HepG2 (cell line): ENCODE results near the gene AFF1. TPM values are rescaled to one million over a fixed set of nuclear protein-coding genes. Genes with fewer than 3 reads are reported as not detected.
A peak's percentile ranks its signal among the peaks of the same experiment; 100 is the strongest.

Experiments used
- ATF7 ChIP-seq, 2 experiments: fragments of 450-650 bp in 1 of 2; sonication (generic) in 1 of 2; formaldehyde crosslinking in 1 of 2; IDR thresholded peaks; 2 replicates each; pipeline versions ENCODE4 v1.4.0 to v1.6.1; 2016 to 2020; ENCODE audit warnings: antibody characterized with exemption in 1 of 2, mild to moderate bottlenecking in 1 of 2, missing genetic modification reagents in 1 of 2
- ETV6 ChIP-seq: sonication (generic); formaldehyde crosslinking; conservative IDR thresholded peaks from 2 replicates; pipeline ENCODE4 v1.4.0; 2020; ENCODE audit warnings: missing genetic modification reagents
- GABPA ChIP-seq, 2 experiments: IDR thresholded peaks; 2 replicates each; pipeline ENCODE4 v1.6.1; 2011 to 2016; ENCODE audit warnings: low read depth in 2 of 2, low read length in 1 of 2, missing biosample characterization in 1 of 2, missing genetic modification characterization in 1 of 2
- GZF1 ChIP-seq: sonication (generic); formaldehyde crosslinking; IDR thresholded peaks from 2 replicates; pipeline ENCODE4 v1.5.1; 2020; ENCODE audit warnings: mild to moderate bottlenecking, missing genetic modification reagents
- ISL2 ChIP-seq: sonication (generic); formaldehyde crosslinking; IDR thresholded peaks from 2 replicates; pipeline ENCODE4 v1.5.0; 2020; ENCODE audit warnings: missing genetic modification reagents
- KDM3A ChIP-seq: IDR thresholded peaks from 2 replicates; pipeline ENCODE4 v1.6.1; 2018; ENCODE audit warnings: low read depth, missing compliant biosample characterization
- KLF13 ChIP-seq: sonication (generic); formaldehyde crosslinking; IDR thresholded peaks from 2 replicates; pipeline ENCODE4 v1.4.0; 2020; ENCODE audit warnings: mild to moderate bottlenecking, missing genetic modification reagents
- MLLT10 ChIP-seq: sonication (generic); formaldehyde crosslinking; IDR thresholded peaks from 2 replicates; pipeline ENCODE4 v1.4.0; 2020; ENCODE audit warnings: missing genetic modification reagents
- MTF1 ChIP-seq: sonication (generic); formaldehyde crosslinking; IDR thresholded peaks from 2 replicates; pipeline ENCODE4 v1.5.0; 2020; ENCODE audit warnings: missing genetic modification reagents
- NFRKB ChIP-seq: fragments of 450-650 bp; IDR thresholded peaks from 2 replicates; pipeline ENCODE4 v1.6.1; 2017
- NFYC ChIP-seq: IDR thresholded peaks from 2 replicates; pipeline ENCODE4 v1.6.1; 2016; ENCODE audit warnings: missing genetic modification reagents, missing compliant biosample characterization
- RAD51 ChIP-seq: fragments of 450-650 bp; IDR thresholded peaks from 2 replicates; pipeline ENCODE4 v1.6.1; 2016; ENCODE audit warnings: borderline replicate concordance
- SP2 ChIP-seq: sonication (generic); formaldehyde crosslinking; IDR thresholded peaks from 2 replicates; pipeline ENCODE4 v1.5.1; 2020; ENCODE audit warnings: mild to moderate bottlenecking, missing genetic modification reagents
- U2AF2 ChIP-seq: fragments of 200-400 bp; formaldehyde crosslinking; IDR thresholded peaks from 2 replicates; pipeline ENCODE4 v1.6.1; 2017; ENCODE audit warnings: low read depth, mild to moderate bottlenecking, low read length
- YY1 ChIP-seq: IDR thresholded peaks from 2 replicates; pipeline ENCODE4 v1.6.1; 2011; ENCODE audit warnings: low read length, low read depth, moderate library complexity, mild to moderate bottlenecking; ENCODE audit not compliant: insufficient read depth, insufficient replicate concordance
- ZBTB7B ChIP-seq: sonication (generic); formaldehyde crosslinking; IDR thresholded peaks from 2 replicates; pipeline ENCODE4 v1.4.0; 2020; ENCODE audit warnings: missing genetic modification reagents
- ZNF17 ChIP-seq: sonication (generic); formaldehyde crosslinking; IDR thresholded peaks from 2 replicates; pipeline ENCODE4 v1.5.0; 2020; ENCODE audit warnings: mild to moderate bottlenecking, missing genetic modification reagents
- ZNF468 ChIP-seq: sonication (generic); formaldehyde crosslinking; IDR thresholded peaks from 2 replicates; pipeline ENCODE4 v1.8.0; 2022; ENCODE audit warnings: mild to moderate bottlenecking, moderate library complexity, missing genetic modification reagents
- ZNF550 ChIP-seq: sonication (generic); formaldehyde crosslinking; IDR thresholded peaks from 2 replicates; pipeline ENCODE4 v1.4.0; 2020; ENCODE audit warnings: mild to moderate bottlenecking, missing genetic modification reagents, borderline replicate concordance
- ZNF562 ChIP-seq: sonication (generic); formaldehyde crosslinking; IDR thresholded peaks from 2 replicates; pipeline ENCODE4 v1.8.0; 2022; ENCODE audit warnings: missing genetic modification reagents, borderline replicate concordance
- ZNF598 ChIP-seq: sonication (generic); formaldehyde crosslinking; IDR thresholded peaks from 2 replicates; pipeline ENCODE4 v1.5.1; 2020; ENCODE audit warnings: mild to moderate bottlenecking, missing genetic modification reagents, borderline replicate concordance
- ZNF607 ChIP-seq: sonication (generic); formaldehyde crosslinking; IDR thresholded peaks from 2 replicates; pipeline ENCODE4 v1.5.1; 2020; ENCODE audit warnings: missing genetic modification reagents, mild to moderate bottlenecking, borderline replicate concordance
- ZNF614 ChIP-seq: IDR thresholded peaks from 2 replicates; pipeline ENCODE4 v1.6.1; 2018; ENCODE audit warnings: missing biosample characterization, missing genetic modification reagents, inconsistent platforms, borderline replicate concordance
- ZNF747 ChIP-seq: sonication (generic); formaldehyde crosslinking; IDR thresholded peaks from 2 replicates; pipeline ENCODE4 v1.8.1; 2023; ENCODE audit warnings: missing genetic modification reagents, mild to moderate bottlenecking, borderline replicate concordance
- polyA plus RNA-seq, 8 experiments: library from polyadenylated mRNA; depleted of rRNA in 3 of 8; stranded (reverse) in 7 of 8; unstranded in 1 of 8; fragments of >200 nt; fragmentation: Illumina TruSeq in 4 of 8; extraction: Trizol in 4 of 8; gene quantifications; 2 replicates each; pipeline versions ENCODE4 v1.2.1 to v1.2.3, GENCODE V29; 2011 to 2016; ENCODE audit warnings: low read depth in 4 of 8, missing spikeins in 1 of 8, mixed read lengths in 1 of 8; ENCODE audit not compliant: insufficient read depth in 1 of 8
- total RNA-seq, 5 experiments: library from RNA; depleted of rRNA; stranded (reverse); fragments of >200 nt; fragmentation: Illumina TruSeq; extraction: Trizol; gene quantifications; 2 replicates each; pipeline ENCODE4 v1.2.3, GENCODE V29; 2016; ENCODE audit warnings: low read depth in 1 of 5
- TF ChIP-seq, protein P1 (sequence below): sonication (generic); formaldehyde crosslinking; IDR thresholded peaks from 2 replicates; pipeline ENCODE4 v1.4.0; 2020; ENCODE audit warnings: missing genetic modification reagents, low read depth, mild to moderate bottlenecking, borderline replicate concordance
- TF ChIP-seq, protein P2 (sequence below): sonication (generic); formaldehyde crosslinking; IDR thresholded peaks from 2 replicates; pipeline ENCODE4 v1.4.0; 2020; ENCODE audit warnings: missing genetic modification reagents

AFF1 gene
- total and polyA plus RNA-seq, 2 of the 13 experiments (the other 11 are each of a cell fraction or from before 2014, with no cell fraction given): 15.5 to 15.9 TPM

GRCh38 chr4:86935853-86936733 lies 1.3 kb downstream of the AFF1 start (continued):
- TF ChIP-seq ATF7 (IDR thresholded peaks at IDR 0.05) (no peak), ATF7 (CRISPR knock-in tag; IDR thresholded peaks at IDR 0.05) (no peak), YY1 (peak; percentile 28), ISL2 (peak; percentile 71), ZNF17 (CRISPR knock-in tag) (no peak), ZNF550 (CRISPR knock-in tag) (no peak), SP2 (no peak), RAD51 (no peak), ZNF614 (CRISPR knock-in tag) (0 out of 2 replicates have a peak, but pooled peaks have one; percentile 44), ZNF562 (no peak), KLF13 (CRISPR knock-in tag) (no peak), NFYC (CRISPR knock-in tag) (peak; percentile 15; the same call in 1 of the 2 replicates), ETV6 (CRISPR knock-in tag) (no peak), ZNF468 (0 out of 2 replicates have a peak, but pooled peaks have one; percentile 47), GABPA (IDR thresholded peaks at IDR 0.05; ENCODE audit: low read depth, low read length) (no peak), GABPA (CRISPR knock-in tag; IDR thresholded peaks at IDR 0.05; ENCODE audit: low read depth) (peak; percentile 73), KDM3A (CRISPR knock-in tag) (no peak), MTF1 (CRISPR knock-in tag) (no peak), ZNF598 (CRISPR knock-in tag) (no peak), ZBTB7B (CRISPR knock-in tag) (0 out of 2 replicates have a peak, but pooled peaks have one; percentile 6), MLLT10 (CRISPR knock-in tag) (no peak), ZNF607 (CRISPR knock-in tag) (no peak), U2AF2 (no peak), ZNF747 (CRISPR knock-in tag) (0 out of 2 replicates have a peak, but pooled peaks have one; percentile 22), NFRKB (no peak), GZF1 (CRISPR knock-in tag) (no peak)
- TF ChIP-seq, protein P1, sequence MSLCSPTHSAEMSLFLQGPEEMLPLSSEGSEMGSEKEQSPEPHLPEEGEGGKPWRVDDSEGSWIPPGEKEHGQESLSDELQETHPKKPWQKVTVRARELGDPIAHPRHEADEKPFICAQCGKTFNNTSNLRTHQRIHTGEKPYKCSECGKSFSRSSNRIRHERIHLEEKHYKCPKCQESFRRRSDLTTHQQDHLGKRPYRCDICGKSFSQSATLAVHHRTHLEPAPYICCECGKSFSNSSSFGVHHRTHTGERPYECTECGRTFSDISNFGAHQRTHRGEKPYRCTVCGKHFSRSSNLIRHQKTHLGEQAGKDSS: no peak
- TF ChIP-seq, protein P2, sequence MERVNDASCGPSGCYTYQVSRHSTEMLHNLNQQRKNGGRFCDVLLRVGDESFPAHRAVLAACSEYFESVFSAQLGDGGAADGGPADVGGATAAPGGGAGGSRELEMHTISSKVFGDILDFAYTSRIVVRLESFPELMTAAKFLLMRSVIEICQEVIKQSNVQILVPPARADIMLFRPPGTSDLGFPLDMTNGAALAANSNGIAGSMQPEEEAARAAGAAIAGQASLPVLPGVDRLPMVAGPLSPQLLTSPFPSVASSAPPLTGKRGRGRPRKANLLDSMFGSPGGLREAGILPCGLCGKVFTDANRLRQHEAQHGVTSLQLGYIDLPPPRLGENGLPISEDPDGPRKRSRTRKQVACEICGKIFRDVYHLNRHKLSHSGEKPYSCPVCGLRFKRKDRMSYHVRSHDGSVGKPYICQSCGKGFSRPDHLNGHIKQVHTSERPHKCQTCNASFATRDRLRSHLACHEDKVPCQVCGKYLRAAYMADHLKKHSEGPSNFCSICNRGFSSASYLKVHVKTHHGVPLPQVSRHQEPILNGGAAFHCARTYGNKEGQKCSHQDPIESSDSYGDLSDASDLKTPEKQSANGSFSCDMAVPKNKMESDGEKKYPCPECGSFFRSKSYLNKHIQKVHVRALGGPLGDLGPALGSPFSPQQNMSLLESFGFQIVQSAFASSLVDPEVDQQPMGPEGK (CRISPR knock-in tag): no peak
